ENCODE measurements around the gene COLEC12. TPM values are rescaled to one million over a fixed set of nuclear protein-coding genes. Genes with fewer than 3 reads are reported as not detected.

The COLEC12 gene
- total RNA-seq, 1 experiment from 2014 or later, result not detected

DNA sequence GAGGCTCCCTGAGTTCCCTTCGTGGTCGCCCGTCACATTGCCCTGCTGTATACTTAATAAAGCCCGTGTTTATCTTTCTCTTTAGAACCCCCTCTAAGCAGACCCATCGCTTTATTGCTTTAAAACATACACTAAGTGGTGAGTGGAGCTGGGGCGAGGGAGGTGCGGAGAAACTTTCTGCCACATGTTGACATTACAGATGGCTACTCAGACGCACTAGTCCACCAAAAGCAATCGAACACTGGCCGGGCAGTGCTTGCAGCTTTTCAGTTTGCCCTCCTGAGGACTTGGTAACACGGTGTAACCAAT is 859 bp upstream of the COLEC12 start:
- no peak overlapping the region for H2AFZ ChIP-seq (ENCODE audit: low read depth, low read length, poor library complexity, severe bottlenecking)
- no peak for TF ChIP-seq ELF1 (IDR thresholded peaks at IDR 0.05; ENCODE audit: borderline replicate concordance, low read depth)
- TF ChIP-seq, protein P1, sequence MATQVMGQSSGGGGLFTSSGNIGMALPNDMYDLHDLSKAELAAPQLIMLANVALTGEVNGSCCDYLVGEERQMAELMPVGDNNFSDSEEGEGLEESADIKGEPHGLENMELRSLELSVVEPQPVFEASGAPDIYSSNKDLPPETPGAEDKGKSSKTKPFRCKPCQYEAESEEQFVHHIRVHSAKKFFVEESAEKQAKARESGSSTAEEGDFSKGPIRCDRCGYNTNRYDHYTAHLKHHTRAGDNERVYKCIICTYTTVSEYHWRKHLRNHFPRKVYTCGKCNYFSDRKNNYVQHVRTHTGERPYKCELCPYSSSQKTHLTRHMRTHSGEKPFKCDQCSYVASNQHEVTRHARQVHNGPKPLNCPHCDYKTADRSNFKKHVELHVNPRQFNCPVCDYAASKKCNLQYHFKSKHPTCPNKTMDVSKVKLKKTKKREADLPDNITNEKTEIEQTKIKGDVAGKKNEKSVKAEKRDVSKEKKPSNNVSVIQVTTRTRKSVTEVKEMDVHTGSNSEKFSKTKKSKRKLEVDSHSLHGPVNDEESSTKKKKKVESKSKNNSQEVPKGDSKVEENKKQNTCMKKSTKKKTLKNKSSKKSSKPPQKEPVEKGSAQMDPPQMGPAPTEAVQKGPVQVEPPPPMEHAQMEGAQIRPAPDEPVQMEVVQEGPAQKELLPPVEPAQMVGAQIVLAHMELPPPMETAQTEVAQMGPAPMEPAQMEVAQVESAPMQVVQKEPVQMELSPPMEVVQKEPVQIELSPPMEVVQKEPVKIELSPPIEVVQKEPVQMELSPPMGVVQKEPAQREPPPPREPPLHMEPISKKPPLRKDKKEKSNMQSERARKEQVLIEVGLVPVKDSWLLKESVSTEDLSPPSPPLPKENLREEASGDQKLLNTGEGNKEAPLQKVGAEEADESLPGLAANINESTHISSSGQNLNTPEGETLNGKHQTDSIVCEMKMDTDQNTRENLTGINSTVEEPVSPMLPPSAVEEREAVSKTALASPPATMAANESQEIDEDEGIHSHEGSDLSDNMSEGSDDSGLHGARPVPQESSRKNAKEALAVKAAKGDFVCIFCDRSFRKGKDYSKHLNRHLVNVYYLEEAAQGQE (IDR thresholded peaks at IDR 0.05; ENCODE audit: low read depth), result no peak
- TF ChIP-seq RAD21 (IDR thresholded peaks at IDR 0.05; ENCODE audit: low read depth), result no peak
- TF ChIP-seq SP1 (IDR thresholded peaks at IDR 0.05; ENCODE audit: low read depth), result no peak
- no peak for TF ChIP-seq POLR2AphosphoS5 (IDR thresholded peaks at IDR 0.05; ENCODE audit: low read depth, low read length)
- TF ChIP-seq POLR2A (IDR thresholded peaks at IDR 0.05; ENCODE audit: borderline replicate concordance, extremely low read depth, insufficient read depth, insufficient read length), result no peak
- no peak for TF ChIP-seq JUND (IDR thresholded peaks at IDR 0.05)
- no peak for TF ChIP-seq SIN3A (IDR thresholded peaks at IDR 0.05; ENCODE audit: low read depth)
- no peak for TF ChIP-seq EGR1 (IDR thresholded peaks at IDR 0.05; ENCODE audit: low read depth)
- no peak for TF ChIP-seq CTCF (IDR thresholded peaks at IDR 0.05 in 2 of 3, conservative IDR thresholded peaks at IDR 0.05 in 1 of 3; ENCODE audit: borderline replicate concordance in 1 of 3, insufficient read depth in 1 of 3, low read depth in 2 of 3, low read length in 2 of 3)
- no peak for TF ChIP-seq TCF7L2 (IDR thresholded peaks at IDR 0.05; ENCODE audit: borderline replicate concordance, extremely low read depth, insufficient read depth, insufficient read length)
- TF ChIP-seq, protein P2, sequence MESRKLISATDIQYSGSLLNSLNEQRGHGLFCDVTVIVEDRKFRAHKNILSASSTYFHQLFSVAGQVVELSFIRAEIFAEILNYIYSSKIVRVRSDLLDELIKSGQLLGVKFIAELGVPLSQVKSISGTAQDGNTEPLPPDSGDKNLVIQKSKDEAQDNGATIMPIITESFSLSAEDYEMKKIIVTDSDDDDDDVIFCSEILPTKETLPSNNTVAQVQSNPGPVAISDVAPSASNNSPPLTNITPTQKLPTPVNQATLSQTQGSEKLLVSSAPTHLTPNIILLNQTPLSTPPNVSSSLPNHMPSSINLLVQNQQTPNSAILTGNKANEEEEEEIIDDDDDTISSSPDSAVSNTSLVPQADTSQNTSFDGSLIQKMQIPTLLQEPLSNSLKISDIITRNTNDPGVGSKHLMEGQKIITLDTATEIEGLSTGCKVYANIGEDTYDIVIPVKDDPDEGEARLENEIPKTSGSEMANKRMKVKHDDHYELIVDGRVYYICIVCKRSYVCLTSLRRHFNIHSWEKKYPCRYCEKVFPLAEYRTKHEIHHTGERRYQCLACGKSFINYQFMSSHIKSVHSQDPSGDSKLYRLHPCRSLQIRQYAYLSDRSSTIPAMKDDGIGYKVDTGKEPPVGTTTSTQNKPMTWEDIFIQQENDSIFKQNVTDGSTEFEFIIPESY (IDR thresholded peaks at IDR 0.05; ENCODE audit: extremely low read depth, insufficient replicate concordance, low read length), result no peak
- no peak for TF ChIP-seq ATF3 (IDR thresholded peaks at IDR 0.05)
- no peak for TF ChIP-seq FOSL1 (IDR thresholded peaks at IDR 0.05; ENCODE audit: low read depth)
- TF ChIP-seq ZNF274 (IDR thresholded peaks at IDR 0.05; ENCODE audit: low read depth, low read length), result no peak
- no peak for TF ChIP-seq CBX3 (IDR thresholded peaks at IDR 0.05; ENCODE audit: low read depth)
- TF ChIP-seq ZFX (IDR thresholded peaks at IDR 0.05), result no peak

More for the DNA sequence above, 859 bp upstream of the COLEC12 start:
- Histone ChIP-seq H3K4me3 (replicated peaks in 1 of 2; ENCODE audit: low read depth in 1 of 2, low read length in 2 of 2) (no peak overlapping the region), H3K4me1 (ENCODE audit: control insufficient read depth in 1 of 2, insufficient read depth in 2 of 2, low read length in 2 of 2) (peaks cover 11 to 14% of the 10 kb centered on the region in 2 experiments; a peak in 3 of 4 replicates), H3K9ac (ENCODE audit: low read length) (no peak overlapping the region), H4K20me1 (ENCODE audit: insufficient read depth) (no peaks in the 10 kb centered on the region), H3K9me3 (ENCODE audit: control insufficient read depth in 1 of 2, insufficient read depth in 1 of 2, low read depth in 1 of 2, low read length in 2 of 2) (no peaks in the 10 kb centered on the region), H3K4me2 (ENCODE audit: low read length) (no peak overlapping the region), H3K79me2 (ENCODE audit: insufficient read depth, low read length) (no peaks in the 10 kb centered on the region), H3K36me3 (ENCODE audit: control insufficient read depth in 1 of 2, insufficient read depth in 2 of 2, low read length in 2 of 2) (no peaks in the 10 kb centered on the region), H3K27me3 (ENCODE audit: insufficient read depth, low read length) (peaks cover 25% of the 10 kb centered on the region), H3K9me2 (ENCODE audit: insufficient read depth) (no peaks in the 10 kb centered on the region), H3K27ac (ENCODE audit: low read depth, low read length) (no peak overlapping the region)
- intact Hi-C loops (cut with micrococcal nuclease), result no loop called here
- CTCF ChIA-PET, result no interaction called here
- RAD21 ChIA-PET (ENCODE audit: low non-redundant PET in 1 of 2, low total read pairs in 2 of 2, uncharacterized antibody in 2 of 2, unreplicated experiment in 2 of 2), result no interaction called here
- ATAC-seq, result no peak
- DNase-seq (ENCODE audit: low read depth, low spot score), result no peak
- BruUV-seq (replicated peaks), result no TSS peak
- POLR2A ChIA-PET, result no interaction called here

Measured in HCT116 (cell line).